Iris pigment epithelial cell (primary cell): ENCODE data around the gene FERMT2.
A peak's percentile ranks its signal among the peaks of the same experiment; 100 is the strongest.

Experiments
- DNase-seq: peaks from one replicate; pipeline ENCODE4 v3.0.0-alpha.2; 2011; ENCODE audit warnings: low read depth

The FERMT2 gene

GRCh38 chr14:52950898-52951680 is at the start of gene FERMT2:
FERMT2 (minus strand) TSS chr14:52951050; CDS start chr14:52950568, 482 bp downstream.
- DNase-seq = peak; percentile 82

DNA sequence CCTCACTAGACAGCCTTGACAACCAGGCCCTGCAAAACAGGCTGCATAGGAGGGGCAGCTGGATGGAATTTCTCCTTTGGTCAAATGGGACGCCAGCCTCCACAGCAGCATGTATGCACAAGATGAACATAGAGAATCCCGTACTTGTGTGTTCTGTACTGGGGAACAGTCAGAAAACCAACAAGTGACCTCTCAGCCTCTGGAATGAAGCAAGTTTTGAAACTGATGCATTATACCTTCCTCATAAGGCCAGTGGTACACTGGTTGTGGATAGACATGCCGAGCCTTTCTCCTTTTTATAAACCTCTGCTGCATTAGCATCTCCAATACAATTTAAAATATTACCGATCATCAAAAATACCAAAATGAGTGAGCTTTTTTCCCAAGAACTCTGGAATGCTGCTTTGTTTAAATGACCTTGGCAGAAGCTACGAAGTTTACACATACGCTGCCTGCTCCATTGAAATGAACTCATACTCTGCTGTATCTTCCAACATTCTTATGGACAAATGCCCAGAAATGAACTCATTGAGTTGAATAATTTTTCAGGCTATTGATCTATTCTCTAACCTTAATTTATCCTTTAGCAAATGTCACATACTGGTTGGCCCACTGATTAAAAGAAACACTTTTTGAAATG is 47.6 kb upstream of the FERMT2 start:
- peak; percentile 91 for DNase-seq

DNA sequence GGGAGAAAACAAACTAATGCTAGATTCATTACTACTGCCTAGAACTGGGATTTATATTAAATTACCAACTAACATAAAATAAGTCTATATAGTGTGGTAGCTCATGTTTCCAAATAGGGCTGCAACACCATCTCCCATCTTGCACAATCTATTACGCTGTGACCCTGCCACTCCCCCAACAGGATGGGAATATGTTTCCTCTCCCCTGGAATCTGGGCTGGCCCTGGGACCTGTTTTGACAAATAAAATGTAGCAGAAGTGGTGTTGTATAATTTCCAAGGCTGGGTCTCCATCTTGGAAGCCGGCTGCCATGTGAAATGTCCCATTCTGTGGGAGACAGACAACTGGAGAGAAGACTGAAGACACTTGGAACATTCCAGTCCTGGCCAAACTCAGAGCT is 45.6 kb upstream of the FERMT2 start:
- DNase-seq = no peak

- no peak for DNase-seq
These were observed 45.1 kb upstream of the FERMT2 start for GRCh38 chr14:52995998-52996397.

- peak; percentile 31 for DNase-seq
These were observed 41.5 kb upstream of the FERMT2 start for GRCh38 chr14:52992236-52992870.

DNA sequence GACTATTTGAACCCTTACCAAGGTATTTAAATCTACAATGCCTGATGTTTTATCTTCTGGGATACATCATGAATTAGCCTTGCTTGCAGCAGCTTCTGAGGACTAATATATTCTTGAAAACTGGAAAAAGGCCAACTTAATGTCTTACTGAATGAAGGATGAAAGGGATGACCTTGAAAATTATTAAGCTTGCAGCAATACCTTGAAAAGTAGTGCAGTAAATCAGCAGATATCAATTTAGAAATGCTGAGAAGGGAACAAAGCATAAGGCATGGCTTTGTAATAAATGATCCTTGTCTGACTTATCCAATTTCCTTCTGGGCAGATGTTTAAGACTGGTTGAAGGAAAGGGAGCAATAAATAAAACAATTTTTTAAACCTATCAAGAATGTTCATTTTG is 37.3 kb upstream of the FERMT2 start:
- no peak for DNase-seq

- no peak for DNase-seq
These were observed 36.7 kb upstream of the FERMT2 start for GRCh38 chr14:52987514-52987913.

DNA sequence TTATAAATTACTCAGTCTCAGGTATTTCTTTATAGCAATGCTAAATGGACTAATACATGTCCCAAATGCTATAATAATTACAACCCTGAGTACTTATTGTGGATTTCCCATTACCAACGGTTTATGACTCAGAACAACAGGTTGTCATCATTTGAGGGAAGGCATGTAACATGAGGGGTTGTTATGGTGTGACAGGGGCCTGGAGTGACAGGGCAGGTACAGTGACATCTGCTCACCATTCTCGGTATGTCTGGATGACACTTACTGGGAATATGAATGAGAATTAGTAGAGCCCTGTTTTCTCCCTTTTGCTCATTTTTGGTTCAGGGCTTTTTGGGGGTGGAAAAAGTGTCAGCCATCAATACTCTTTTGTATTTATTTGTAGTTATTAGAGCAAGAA is 36.2 kb upstream of the FERMT2 start:
- DNase-seq = no peak

GRCh38 chr14:52977798-52978197 is 26.9 kb upstream of the FERMT2 start:
- no peak for DNase-seq

GRCh38 chr14:52974406-52974805 is 23.6 kb upstream of the FERMT2 start:
- DNase-seq = peak; percentile 54

GRCh38 chr14:52961060-52961639 is 10.3 kb upstream of the FERMT2 start:
- peak; percentile 75 for DNase-seq

GRCh38 chr14:52960627-52961026 is 9.8 kb upstream of the FERMT2 start:
- DNase-seq = no peak

DNA sequence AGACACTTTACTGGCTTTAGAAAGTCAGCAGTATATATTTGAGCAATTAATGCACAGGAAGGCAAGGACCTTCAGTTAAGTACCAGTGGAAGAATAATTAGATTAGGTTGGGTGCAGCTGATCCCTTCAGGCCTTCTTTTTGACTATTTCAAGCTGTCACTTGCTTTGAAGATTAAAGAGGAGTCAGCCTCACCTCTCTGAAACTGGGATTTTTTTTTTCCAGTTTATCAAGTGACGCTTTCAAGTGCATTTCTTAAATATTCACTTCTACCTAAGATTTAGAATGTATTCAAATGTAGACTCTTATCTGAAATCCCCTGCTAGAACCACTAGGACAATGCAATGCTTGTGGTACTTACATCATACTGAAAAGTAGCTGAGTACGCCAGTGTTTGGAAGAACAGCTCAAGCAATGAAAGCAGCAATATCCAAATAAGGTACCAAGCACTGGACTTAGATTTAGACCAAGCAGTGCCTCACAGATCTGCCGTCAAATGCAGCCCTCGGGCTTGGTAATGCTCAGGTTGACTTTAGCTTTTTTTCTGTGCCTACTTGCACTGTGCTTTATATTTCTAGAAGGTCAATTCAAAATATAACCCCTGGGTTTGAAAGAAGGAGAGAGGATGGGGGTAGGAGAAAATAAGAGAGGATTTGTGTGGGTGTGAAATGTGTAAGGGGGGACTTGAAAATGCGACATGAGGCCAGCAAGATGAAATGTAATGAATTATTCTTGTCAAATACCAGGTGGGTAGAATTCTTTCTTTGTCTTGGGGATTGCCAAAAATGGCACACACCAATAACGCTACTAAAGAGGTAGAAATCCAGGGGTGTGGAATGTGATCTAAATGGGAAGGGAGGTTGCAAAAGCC is 3.7 kb upstream of the FERMT2 start:
- no peak for DNase-seq

- peak; percentile 89 for DNase-seq
These were observed 1.1 kb upstream of the FERMT2 start for GRCh38 chr14:52951681-52952554.

GRCh38 chr14:52950410-52950897 is 396 bp downstream of the FERMT2 start:
- peak; percentile 45 for DNase-seq

- peak; percentile 70 for DNase-seq
These were observed 990 bp downstream of the FERMT2 start for GRCh38 chr14:52949711-52950409.

- no peak for DNase-seq
These were observed 1.6 kb downstream of the FERMT2 start for GRCh38 chr14:52949249-52949648.

GRCh38 chr14:52948836-52949235 is 2.0 kb downstream of the FERMT2 start:
- no peak for DNase-seq

- DNase-seq = no peak
These were observed 2.8 kb downstream of the FERMT2 start for GRCh38 chr14:52948039-52948438.

DNA sequence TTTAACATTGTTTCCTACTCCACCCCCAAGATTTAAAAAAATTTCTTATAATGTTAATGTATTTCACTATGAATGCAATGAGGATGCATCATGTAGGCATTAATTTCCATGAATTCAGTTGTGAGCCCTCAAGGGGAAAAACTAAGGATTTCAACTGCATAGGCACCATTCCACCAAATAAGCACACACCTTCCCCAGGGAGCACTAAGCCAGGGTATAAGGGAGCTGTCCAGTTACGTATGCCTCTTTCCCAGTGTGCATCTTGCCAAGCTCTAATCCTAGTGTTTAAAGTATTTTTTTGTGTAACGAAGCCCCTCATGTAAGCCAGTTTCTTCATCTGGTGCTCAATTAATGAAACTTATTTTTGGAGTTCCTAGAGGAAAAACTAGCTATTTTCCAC is 6.6 kb downstream of the FERMT2 start:
- DNase-seq = no peak
